Measurements from ENCODE around the gene KRT6A. TPM values are rescaled to one million over a fixed set of nuclear protein-coding genes. Genes with fewer than 3 reads are reported as not detected.

Gene KRT6A
- total and polyA plus RNA-seq, 9 of the 15 experiments (the other 6 are each of a cell fraction or from before 2014, with no cell fraction given): 0.26 TPM; not detected in 8

DNA sequence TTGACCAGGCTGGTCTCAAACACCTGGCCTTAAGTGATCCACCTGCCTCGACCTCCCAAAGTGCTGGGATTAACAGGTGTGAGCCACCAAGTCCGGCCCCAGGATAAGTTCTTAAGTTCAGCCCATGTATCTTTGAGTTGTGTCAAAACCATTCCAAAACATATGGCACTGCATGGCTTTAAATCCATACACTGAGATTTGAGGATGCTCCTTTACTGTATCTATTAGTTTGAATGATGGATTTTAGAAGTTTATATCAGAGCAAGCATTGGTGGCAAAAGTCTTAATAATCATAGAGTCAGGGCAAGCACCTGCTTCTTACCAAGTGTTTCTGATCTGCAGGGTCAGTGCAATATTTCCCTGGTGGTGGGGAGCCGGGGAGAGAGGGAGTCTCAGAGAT is 47.2 kb downstream of the KRT6A start (continued):
- TF ChIP-seq ZNF518B (CRISPR knock-in tag; IDR thresholded peaks at IDR 0.05): no peak
- TF ChIP-seq CAMTA2 (CRISPR knock-in tag; conservative IDR thresholded peaks at IDR 0.05): no peak
- no peak for TF ChIP-seq NR2C2 (CRISPR knock-in tag; IDR thresholded peaks at IDR 0.05)
- no peak for TF ChIP-seq NR2C2 (tag; IDR thresholded peaks at IDR 0.05)
- no peak for TF ChIP-seq ZNF347 (CRISPR knock-in tag; IDR thresholded peaks at IDR 0.05; ENCODE audit: low read depth)
- TF ChIP-seq FUS (optimal IDR thresholded peaks at IDR 0.05; ENCODE audit: low read depth, low read length): no peak
- TF ChIP-seq, protein P1, sequence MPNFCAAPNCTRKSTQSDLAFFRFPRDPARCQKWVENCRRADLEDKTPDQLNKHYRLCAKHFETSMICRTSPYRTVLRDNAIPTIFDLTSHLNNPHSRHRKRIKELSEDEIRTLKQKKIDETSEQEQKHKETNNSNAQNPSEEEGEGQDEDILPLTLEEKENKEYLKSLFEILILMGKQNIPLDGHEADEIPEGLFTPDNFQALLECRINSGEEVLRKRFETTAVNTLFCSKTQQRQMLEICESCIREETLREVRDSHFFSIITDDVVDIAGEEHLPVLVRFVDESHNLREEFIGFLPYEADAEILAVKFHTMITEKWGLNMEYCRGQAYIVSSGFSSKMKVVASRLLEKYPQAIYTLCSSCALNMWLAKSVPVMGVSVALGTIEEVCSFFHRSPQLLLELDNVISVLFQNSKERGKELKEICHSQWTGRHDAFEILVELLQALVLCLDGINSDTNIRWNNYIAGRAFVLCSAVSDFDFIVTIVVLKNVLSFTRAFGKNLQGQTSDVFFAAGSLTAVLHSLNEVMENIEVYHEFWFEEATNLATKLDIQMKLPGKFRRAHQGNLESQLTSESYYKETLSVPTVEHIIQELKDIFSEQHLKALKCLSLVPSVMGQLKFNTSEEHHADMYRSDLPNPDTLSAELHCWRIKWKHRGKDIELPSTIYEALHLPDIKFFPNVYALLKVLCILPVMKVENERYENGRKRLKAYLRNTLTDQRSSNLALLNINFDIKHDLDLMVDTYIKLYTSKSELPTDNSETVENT (CRISPR knock-in tag; IDR thresholded peaks at IDR 0.05): no peak
- TF ChIP-seq REST (IDR thresholded peaks at IDR 0.05; ENCODE audit: borderline replicate concordance): no peak
- no peak for TF ChIP-seq REST (CRISPR knock-in tag; IDR thresholded peaks at IDR 0.05; ENCODE audit: low read depth)
